Stimulated activated effector memory CD8-positive, alpha-beta T cell treated with anti-CD3 and anti-CD28 coated beads, Interleukin-12 subunit alpha, Interleukin-12 subunit beta, amount 100 ng/mL, for 72 hours (primary cell): ENCODE results near the gene GALNT13.

Source experiments
- ATAC-seq: fragments of 150-1000 bp; cut with Tn5 transposase; 2 replicates; pipeline ENCODE4 v1.10.0; 2021
- DNase-seq, 2 donors: peaks; one replicate each; pipeline ENCODE4 v3.0.0; 2021 to 2022; ENCODE audit warnings: low spot score in 2 of 2
- H3K27ac Mint-ChIP-seq: one replicate; pipeline ENCODE4 v1.8.0; 2022; ENCODE audit warnings: mild to moderate bottlenecking, mixed read lengths
- H3K36me3 Mint-ChIP-seq: one replicate; pipeline ENCODE4 v1.8.0; 2022; ENCODE audit warnings: mild to moderate bottlenecking, mixed read lengths
- H3K4me1 Mint-ChIP-seq: one replicate; pipeline ENCODE4 v1.8.0; 2022; ENCODE audit warnings: mixed read lengths
- H3K4me3 Mint-ChIP-seq: one replicate; pipeline ENCODE4 v1.8.0; 2022; ENCODE audit warnings: mild to moderate bottlenecking, mixed read lengths
- H3K9me3 Mint-ChIP-seq: one replicate; pipeline ENCODE4 v1.8.0; 2022; ENCODE audit warnings: mixed read lengths

The GALNT13 gene

GRCh38 chr2:153871231-153872221, at the start of gene GALNT13:
GALNT13 (plus strand) TSS chr2:153871922.
- Mint-ChIP-seq H3K36me3 (no peaks in the 10 kb centered on the region), H3K27ac (no peak within 1 kb of the TSS), H3K9me3 (peaks cover 8% of the 10 kb centered on the region), H3K4me1 (peaks cover 6% of the 10 kb centered on the region), H3K4me3 (no peak within 1 kb of the TSS)
- ATAC-seq (no peak), DNase-seq (no peak)

GRCh38 chr2:153823880-153824279, 47.8 kb upstream of the GALNT13 start:
- DNase-seq, result no peak
- Mint-ChIP-seq H3K4me1 (no peaks in the 10 kb centered on the region), H3K4me3 (no peak overlapping the region), H3K36me3 (no peaks in the 10 kb centered on the region), H3K9me3 (peaks cover 13% of the 10 kb centered on the region), H3K27ac (no peak overlapping the region)
- no peak for ATAC-seq

- Mint-ChIP-seq H3K4me3 (no peak overlapping the region), H3K4me1 (no peaks in the 10 kb centered on the region), H3K9me3 (peaks cover 26% of the 10 kb centered on the region), H3K36me3 (no peaks in the 10 kb centered on the region), H3K27ac (no peak overlapping the region)
- ATAC-seq, result no peak
- no peak for DNase-seq
Measured at GRCh38 chr2:153828335-153828734, 43.4 kb upstream of the GALNT13 start.

GRCh38 chr2:153834662-153835061, 37.1 kb upstream of the GALNT13 start:
- H3K9me3 Mint-ChIP-seq, result peaks cover 13% of the 10 kb centered on the region
- no peaks in the 10 kb centered on the region for H3K36me3 Mint-ChIP-seq
- H3K4me1 Mint-ChIP-seq, result no peaks in the 10 kb centered on the region
- no peak overlapping the region for H3K4me3 Mint-ChIP-seq
- DNase-seq, result no peak
- H3K27ac Mint-ChIP-seq, result no peak overlapping the region
- ATAC-seq, result no peak

GRCh38 chr2:153858250-153858649, 13.5 kb upstream of the GALNT13 start:
- ATAC-seq (no peak), DNase-seq (no peak)
- H3K27ac Mint-ChIP-seq, result no peak overlapping the region
- H3K9me3 Mint-ChIP-seq, result peaks cover 12% of the 10 kb centered on the region
- H3K4me3 Mint-ChIP-seq, result no peak overlapping the region
- H3K36me3 Mint-ChIP-seq, result no peaks in the 10 kb centered on the region
- H3K4me1 Mint-ChIP-seq, result no peaks in the 10 kb centered on the region

- ATAC-seq (no peak), DNase-seq (no peak)
- no peak overlapping the region for H3K27ac Mint-ChIP-seq
- H3K4me1 Mint-ChIP-seq, result no peaks in the 10 kb centered on the region
- H3K9me3 Mint-ChIP-seq, result peaks cover 5% of the 10 kb centered on the region
- no peaks in the 10 kb centered on the region for H3K36me3 Mint-ChIP-seq
- H3K4me3 Mint-ChIP-seq, result no peak overlapping the region
Measured at GRCh38 chr2:153864022-153864421, 7.7 kb upstream of the GALNT13 start.

- no peak for ATAC-seq
- Mint-ChIP-seq H3K27ac (no peak overlapping the region), H3K36me3 (no peaks in the 10 kb centered on the region)
Measured at GRCh38 chr2:153866595-153866994, 5.1 kb upstream of the GALNT13 start.

GRCh38 chr2:153870308-153870707, 1.4 kb upstream of the GALNT13 start:
- ATAC-seq (no peak), DNase-seq (no peak)
- Mint-ChIP-seq H3K9me3 (peaks cover 6% of the 10 kb centered on the region), H3K27ac (no peak overlapping the region), H3K4me3 (no peak overlapping the region), H3K36me3 (no peaks in the 10 kb centered on the region), H3K4me1 (peaks cover 6% of the 10 kb centered on the region)

More at GRCh38 chr2:153866595-153866994, 5.1 kb upstream of the GALNT13 start:
- Mint-ChIP-seq H3K9me3 (peaks cover 5% of the 10 kb centered on the region), H3K4me3 (no peak overlapping the region), H3K4me1 (no peaks in the 10 kb centered on the region)
- no peak for DNase-seq

- H3K4me3 Mint-ChIP-seq, result no peak overlapping the region
- peaks cover 6% of the 10 kb centered on the region for H3K4me1 Mint-ChIP-seq
- DNase-seq (no peak), ATAC-seq (no peak)
- peaks cover 8% of the 10 kb centered on the region for H3K9me3 Mint-ChIP-seq
- H3K36me3 Mint-ChIP-seq, result no peaks in the 10 kb centered on the region
- no peak overlapping the region for H3K27ac Mint-ChIP-seq
Measured at GRCh38 chr2:153872311-153873051, 759 bp downstream of the GALNT13 start.

GRCh38 chr2:153873052-153874048, 1.6 kb downstream of the GALNT13 start:
- Mint-ChIP-seq H3K9me3 (peaks cover 8% of the 10 kb centered on the region), H3K4me3 (no peak overlapping the region), H3K36me3 (no peaks in the 10 kb centered on the region), H3K4me1 (peaks cover 6% of the 10 kb centered on the region), H3K27ac (no peak overlapping the region)
- no peak for DNase-seq
- no peak for ATAC-seq

GRCh38 chr2:153875801-153876466, 4.2 kb downstream of the GALNT13 start:
- H3K27ac Mint-ChIP-seq, result no peak overlapping the region
- H3K4me3 Mint-ChIP-seq, result no peak overlapping the region
- peaks cover 16% of the 10 kb centered on the region for H3K9me3 Mint-ChIP-seq
- no peaks in the 10 kb centered on the region for H3K36me3 Mint-ChIP-seq
- DNase-seq, result no peak
- peaks cover 6% of the 10 kb centered on the region for H3K4me1 Mint-ChIP-seq
- no peak for ATAC-seq

GRCh38 chr2:153880926-153881325, 9.2 kb downstream of the GALNT13 start:
- H3K36me3 Mint-ChIP-seq, result no peaks in the 10 kb centered on the region
- peaks cover 15% of the 10 kb centered on the region for H3K9me3 Mint-ChIP-seq
- H3K4me1 Mint-ChIP-seq, result no peaks in the 10 kb centered on the region
- ATAC-seq, result no peak
- no peak overlapping the region for H3K4me3 Mint-ChIP-seq
- H3K27ac Mint-ChIP-seq, result no peak overlapping the region
- DNase-seq, result no peak

- no peak for ATAC-seq
- Mint-ChIP-seq H3K4me1 (no peaks in the 10 kb centered on the region), H3K36me3 (no peaks in the 10 kb centered on the region), H3K9me3 (peaks cover 8% of the 10 kb centered on the region), H3K27ac (no peak overlapping the region), H3K4me3 (no peak overlapping the region)
- no peak for DNase-seq
Measured at GRCh38 chr2:153886833-153887232, 15.1 kb downstream of the GALNT13 start.

GRCh38 chr2:153890576-153890975, 18.9 kb downstream of the GALNT13 start:
- Mint-ChIP-seq H3K9me3 (peaks cover 16% of the 10 kb centered on the region), H3K4me1 (no peaks in the 10 kb centered on the region), H3K27ac (no peak overlapping the region), H3K4me3 (no peak overlapping the region), H3K36me3 (no peaks in the 10 kb centered on the region)
- ATAC-seq (no peak), DNase-seq (no peak)
